GM21381 (cell line): ENCODE measurements around the gene SPHK1.
A peak's percentile ranks its signal among the peaks of the same experiment; 100 is the strongest.
"Not testable (repeated sequence)": the region's sequence is repeated elsewhere in the genome, so short reads cannot be mapped to it uniquely, and the experiment has no call there.

ENCODE experiments used
- ATAC-seq: cut with Tn5 transposase; IDR thresholded peaks from one replicate; pipeline ENCODE4 v1.9.1; 2021; ENCODE audit warnings: mild to moderate bottlenecking, moderate library complexity; ENCODE audit not compliant: unreplicated experiment

The SPHK1 gene

GRCh38 chr17:76384222-76384986 is at the start of gene SPHK1:
Gene SPHK1 (plus strand): TSS chr17:76384609. CDS start chr17:76385645, 1,036 bp downstream.
- ATAC-seq, result peak; percentile 56

GRCh38 chr17:76335716-76336381 is 48.6 kb upstream of the SPHK1 start:
- ATAC-seq, result no peak

GRCh38 chr17:76336756-76337412 is 47.5 kb upstream of the SPHK1 start:
- no peak for ATAC-seq

- ATAC-seq, result no peak
These were observed 47.0 kb upstream of the SPHK1 start for GRCh38 chr17:76337413-76337777.

GRCh38 chr17:76341301-76341700 is 43.1 kb upstream of the SPHK1 start:
- no peak for ATAC-seq

- ATAC-seq, result no peak
These were observed 41.3 kb upstream of the SPHK1 start for GRCh38 chr17:76343106-76343505.

- ATAC-seq, result no peak
These were observed 38.9 kb upstream of the SPHK1 start for GRCh38 chr17:76345377-76345974.

GRCh38 chr17:76346936-76347335 is 37.5 kb upstream of the SPHK1 start:
- ATAC-seq, result not testable (repeated sequence)

GRCh38 chr17:76350463-76350862 is 33.9 kb upstream of the SPHK1 start:
- no peak for ATAC-seq

- ATAC-seq, result no peak
These were observed 32.8 kb upstream of the SPHK1 start for GRCh38 chr17:76351526-76352071.

- ATAC-seq, result peak; percentile 13
These were observed 31.3 kb upstream of the SPHK1 start for GRCh38 chr17:76353004-76353598.

GRCh38 chr17:76353599-76354316 is 30.7 kb upstream of the SPHK1 start, which contains the start of gene PRPSAP1:
Gene PRPSAP1 (minus strand): TSS chr17:76353916. CDS start chr17:76353703, 213 bp downstream.
- ATAC-seq, result peak; percentile 77

- no peak for ATAC-seq
These were observed 30.1 kb upstream of the SPHK1 start for GRCh38 chr17:76354317-76354729.

GRCh38 chr17:76354747-76355310 is 29.6 kb upstream of the SPHK1 start:
- ATAC-seq, result no peak

GRCh38 chr17:76356803-76357456 is 27.5 kb upstream of the SPHK1 start:
- no peak for ATAC-seq

GRCh38 chr17:76357597-76358158 is 26.7 kb upstream of the SPHK1 start:
- ATAC-seq, result no peak

GRCh38 chr17:76359375-76359774 is 25.0 kb upstream of the SPHK1 start:
- ATAC-seq, result no peak

- not testable (repeated sequence) for ATAC-seq
These were observed 24.6 kb upstream of the SPHK1 start for GRCh38 chr17:76359776-76360175.

GRCh38 chr17:76360461-76360860 is 23.9 kb upstream of the SPHK1 start:
- no peak for ATAC-seq
